Cardiac muscle cell (in vitro differentiated cells and primary cell): ENCODE data around the gene SCML1. TPM values are rescaled to one million over a fixed set of nuclear protein-coding genes. Genes with fewer than 3 reads are reported as not detected.
A peak's percentile ranks its signal among the peaks of the same experiment; 100 is the strongest.

Experiments
- DNase-seq, 2 donors: peaks; one replicate each; pipeline versions ENCODE4 v3.0.0 to v3.0.0-alpha.2; 2010 to 2017; ENCODE audit warnings: low read depth in 1 of 2, low spot score in 1 of 2
- H3K27ac ChIP-seq: fragments of 200-600 bp; sonication (generic); 2 replicates; pipeline ENCODE4 v1.5.1; 2016
- H3K27me3 ChIP-seq: fragments of 200-600 bp; sonication (generic); 2 replicates; pipeline ENCODE4 v1.6.0; 2016; ENCODE audit warnings: control low read depth
- H3K36me3 ChIP-seq: fragments of 200-600 bp; sonication (generic); 2 replicates; pipeline ENCODE4 v1.5.1; 2016; ENCODE audit warnings: control low read depth
- H3K4me1 ChIP-seq: fragments of 200-600 bp; sonication (generic); 2 replicates; pipeline ENCODE4 v1.8.1; 2017; ENCODE audit warnings: low read depth, mild to moderate bottlenecking, mixed run types
- H3K4me3 ChIP-seq: fragments of 200-600 bp; sonication (generic); 2 replicates; pipeline ENCODE4 v1.5.1; 2016; ENCODE audit warnings: mild to moderate bottlenecking
- H3K9me3 ChIP-seq: fragments of 200-600 bp; sonication (generic); 2 replicates; pipeline ENCODE4 v1.5.1; 2017; ENCODE audit warnings: low read depth, mild to moderate bottlenecking, control low read depth
- CTCF ChIP-seq: IDR thresholded peaks from 2 replicates; pipeline ENCODE4 v1.5.1; 2012; ENCODE audit warnings: low read depth, mild to moderate bottlenecking, low read length
- polyA plus RNA-seq: library from polyadenylated mRNA; unstranded; fragments of >200 nt; fragmentation: Nextera tagmentation; extraction: Ambion mirVana; gene quantifications from 2 replicates; pipeline ENCODE4 v1.2.1, GENCODE V29; 2016
- total RNA-seq: library from RNA; depleted of rRNA; stranded (reverse); fragments of >200 nt; gene quantifications from 2 replicates; pipeline ENCODE4 v1.2.3, GENCODE V29; 2016

Gene SCML1, protein sequence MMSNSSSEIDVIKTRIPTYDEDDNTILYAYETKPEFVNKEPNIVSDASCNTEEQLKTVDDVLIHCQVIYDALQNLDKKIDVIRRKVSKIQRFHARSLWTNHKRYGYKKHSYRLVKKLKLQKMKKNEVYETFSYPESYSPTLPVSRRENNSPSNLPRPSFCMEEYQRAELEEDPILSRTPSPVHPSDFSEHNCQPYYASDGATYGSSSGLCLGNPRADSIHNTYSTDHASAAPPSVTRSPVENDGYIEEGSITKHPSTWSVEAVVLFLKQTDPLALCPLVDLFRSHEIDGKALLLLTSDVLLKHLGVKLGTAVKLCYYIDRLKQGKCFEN
- total RNA-seq, result 4.5 and 5.4 TPM in 2 replicates
- polyA plus RNA-seq, result 4.4 and 6.5 TPM in 2 replicates

DNA sequence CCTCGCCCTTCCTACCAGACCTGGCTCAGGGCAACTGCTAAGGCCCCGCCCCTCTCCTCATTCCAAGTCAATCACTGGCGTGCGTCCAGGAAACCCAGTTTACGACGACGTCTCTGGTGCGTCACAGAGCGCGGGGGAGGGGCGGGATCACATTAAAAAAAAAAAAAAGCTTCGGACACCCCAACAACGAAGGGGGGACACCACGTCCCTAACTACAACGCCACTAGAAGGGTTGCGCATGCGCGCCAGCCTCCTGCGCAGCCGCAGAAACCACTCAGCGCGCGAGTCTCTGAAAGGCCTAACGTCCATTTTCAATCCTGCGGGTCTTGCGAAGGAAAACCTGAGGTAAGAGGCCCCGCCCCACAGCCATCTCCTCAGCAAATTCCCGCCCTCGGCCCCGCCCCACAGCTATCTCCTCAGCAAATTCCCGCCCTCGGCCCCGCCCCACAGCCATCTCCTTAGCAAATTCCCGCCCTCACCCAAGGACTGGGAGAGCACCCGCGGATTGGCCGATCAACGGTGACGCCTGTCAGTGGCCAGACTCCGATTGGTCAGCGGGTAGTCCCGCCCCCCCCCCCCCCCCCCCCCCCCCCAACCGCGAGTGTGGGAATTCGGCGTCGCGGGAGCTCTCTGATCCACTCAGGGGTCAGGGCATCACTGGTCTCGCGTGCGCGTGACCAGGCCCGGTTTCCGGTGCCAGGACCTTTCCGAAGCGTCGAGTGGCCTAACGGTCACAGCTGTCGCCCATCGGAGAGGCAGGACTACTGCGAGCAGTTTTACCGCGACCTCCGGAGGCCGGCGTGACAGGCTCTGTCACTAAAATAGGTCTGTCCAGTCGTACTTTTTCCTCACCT lies at the start of gene SCML1:
TSS of gene SCML1 (plus strand) at position 638 of the 854 bp plus-strand sequence. CDS start 6,694 bp downstream, outside the sequence.
- Histone ChIP-seq H3K4me1 (no peaks in the 10 kb centered on the region), H3K27me3 (no peaks in the 10 kb centered on the region), H3K36me3 (no peaks in the 10 kb centered on the region), H3K9me3 (no peaks in the 10 kb centered on the region), H3K4me3 (peak within 1 kb of the TSS; percentile 54), H3K27ac (peak within 1 kb of the TSS; percentile 66)
- TF ChIP-seq CTCF, result no peak
- DNase-seq, result peak; percentile 94 to 98

- no peak for DNase-seq
- Histone ChIP-seq H3K4me3 (no peak overlapping the region), H3K27me3 (no peaks in the 10 kb centered on the region), H3K9me3 (no peaks in the 10 kb centered on the region), H3K4me1 (no peaks in the 10 kb centered on the region), H3K27ac (no peak overlapping the region), H3K36me3 (no peaks in the 10 kb centered on the region)
- no peak for TF ChIP-seq CTCF
These were observed 49.6 kb upstream of the SCML1 start for GRCh38 chrX:17687648-17688047.

GRCh38 chrX:17689971-17690409 lies 47.3 kb upstream of the SCML1 start:
- H3K27me3 ChIP-seq, result no peaks in the 10 kb centered on the region
- peak; percentile 55 for TF ChIP-seq CTCF
- no peak overlapping the region for H3K27ac ChIP-seq
- DNase-seq, result peak; percentile 70 to 82
- peaks cover 12% of the 10 kb centered on the region for H3K4me1 ChIP-seq
- H3K9me3 ChIP-seq, result no peaks in the 10 kb centered on the region
- H3K36me3 ChIP-seq, result no peaks in the 10 kb centered on the region
- no peak overlapping the region for H3K4me3 ChIP-seq

GRCh38 chrX:17692709-17693346 lies 44.5 kb upstream of the SCML1 start:
- Histone ChIP-seq H3K36me3 (no peaks in the 10 kb centered on the region), H3K9me3 (no peaks in the 10 kb centered on the region), H3K27ac (no peak overlapping the region), H3K4me3 (no peak overlapping the region), H3K4me1 (peaks cover 12% of the 10 kb centered on the region), H3K27me3 (no peaks in the 10 kb centered on the region)
- TF ChIP-seq CTCF, result no peak
- DNase-seq, result peak; percentile 15 to 45

DNA sequence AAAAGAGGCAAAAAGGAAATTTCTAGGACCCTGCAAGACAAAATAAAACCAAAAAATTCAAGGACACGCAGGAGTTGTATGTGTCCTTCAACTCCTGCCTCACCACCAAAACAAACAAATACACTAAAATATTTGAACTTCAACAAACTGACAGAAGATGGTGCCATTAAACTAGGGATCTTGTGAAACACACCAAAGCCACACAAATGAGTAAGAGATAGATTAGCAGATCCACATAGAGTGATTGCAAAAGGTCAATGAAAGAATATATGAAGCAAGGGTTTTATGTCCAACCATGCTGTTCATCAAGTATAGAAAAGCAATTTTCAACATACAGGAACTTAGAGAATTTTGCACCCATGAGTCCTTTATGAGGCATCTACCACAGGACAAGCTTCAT lies 40.1 kb upstream of the SCML1 start:
- Histone ChIP-seq H3K27me3 (no peaks in the 10 kb centered on the region), H3K36me3 (no peaks in the 10 kb centered on the region), H3K4me1 (peaks cover 12% of the 10 kb centered on the region), H3K4me3 (no peak overlapping the region), H3K27ac (no peak overlapping the region), H3K9me3 (no peaks in the 10 kb centered on the region)
- no peak for TF ChIP-seq CTCF
- DNase-seq, result peak in 1 of 2 donors; percentile 51
